ENCODE data around the gene UGT1A10. TPM values are rescaled to one million over a fixed set of nuclear protein-coding genes. Genes with fewer than 3 reads are reported as not detected.
"Not testable (repeated sequence)": the region's sequence is repeated elsewhere in the genome, so short reads cannot be mapped to it uniquely, and the experiment has no call there.

UGT1A10 gene
- total RNA-seq, 6 experiments from 2014 or later: not detected

GRCh38 chr2:233620204-233620603, 16.0 kb upstream of the UGT1A10 start:
- Mint-ChIP-seq H3K4me1 (ENCODE audit: low read depth) (no peaks in the 10 kb centered on the region), H3K4me3 (no peak overlapping the region), H3K36me3 (ENCODE audit: low read depth) (no peaks in the 10 kb centered on the region), H3K9me3 (peaks cover 10% of the 10 kb centered on the region), H3K27ac (no peak overlapping the region), H3K27me3 (ENCODE audit: insufficient read depth) (no peaks in the 10 kb centered on the region; the same call in none of the 2 replicates)
- TF ChIP-seq, protein P1, sequence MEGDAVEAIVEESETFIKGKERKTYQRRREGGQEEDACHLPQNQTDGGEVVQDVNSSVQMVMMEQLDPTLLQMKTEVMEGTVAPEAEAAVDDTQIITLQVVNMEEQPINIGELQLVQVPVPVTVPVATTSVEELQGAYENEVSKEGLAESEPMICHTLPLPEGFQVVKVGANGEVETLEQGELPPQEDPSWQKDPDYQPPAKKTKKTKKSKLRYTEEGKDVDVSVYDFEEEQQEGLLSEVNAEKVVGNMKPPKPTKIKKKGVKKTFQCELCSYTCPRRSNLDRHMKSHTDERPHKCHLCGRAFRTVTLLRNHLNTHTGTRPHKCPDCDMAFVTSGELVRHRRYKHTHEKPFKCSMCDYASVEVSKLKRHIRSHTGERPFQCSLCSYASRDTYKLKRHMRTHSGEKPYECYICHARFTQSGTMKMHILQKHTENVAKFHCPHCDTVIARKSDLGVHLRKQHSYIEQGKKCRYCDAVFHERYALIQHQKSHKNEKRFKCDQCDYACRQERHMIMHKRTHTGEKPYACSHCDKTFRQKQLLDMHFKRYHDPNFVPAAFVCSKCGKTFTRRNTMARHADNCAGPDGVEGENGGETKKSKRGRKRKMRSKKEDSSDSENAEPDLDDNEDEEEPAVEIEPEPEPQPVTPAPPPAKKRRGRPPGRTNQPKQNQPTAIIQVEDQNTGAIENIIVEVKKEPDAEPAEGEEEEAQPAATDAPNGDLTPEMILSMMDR (IDR thresholded peaks at IDR 0.05): no peak
- no peak for DNase-seq

- not testable (repeated sequence) for H3K36me3 Mint-ChIP-seq (ENCODE audit: low read depth); H3K4me1 Mint-ChIP-seq (ENCODE audit: low read depth); H3K9me3 Mint-ChIP-seq; H3K27me3 Mint-ChIP-seq (ENCODE audit: insufficient read depth); DNase-seq; H3K4me3 Mint-ChIP-seq; H3K27ac Mint-ChIP-seq
Observed at GRCh38 chr2:233621863-233622262, 14.4 kb upstream of the UGT1A10 start.

GRCh38 chr2:233627331-233628025, 8.8 kb upstream of the UGT1A10 start:
- H3K4me3 Mint-ChIP-seq: no peak overlapping the region
- no peaks in the 10 kb centered on the region for H3K4me1 Mint-ChIP-seq (ENCODE audit: low read depth)
- H3K36me3 Mint-ChIP-seq (ENCODE audit: low read depth): no peaks in the 10 kb centered on the region
- no peak overlapping the region for H3K27ac Mint-ChIP-seq
- DNase-seq: no peak
- TF ChIP-seq, protein P1 (IDR thresholded peaks at IDR 0.05): no peak
- peaks cover 6% of the 10 kb centered on the region for H3K9me3 Mint-ChIP-seq
- no peaks in the 10 kb centered on the region; the same call in 1 of the 2 replicates for H3K27me3 Mint-ChIP-seq (ENCODE audit: insufficient read depth)

GRCh38 chr2:233638836-233639235, 2.6 kb downstream of the UGT1A10 start:
- peaks cover 4% of the 10 kb centered on the region; the same call in 1 of the 2 replicates for H3K27me3 Mint-ChIP-seq (ENCODE audit: insufficient read depth)
- no peaks in the 10 kb centered on the region for H3K36me3 Mint-ChIP-seq (ENCODE audit: low read depth)
- H3K9me3 Mint-ChIP-seq: peaks cover 5% of the 10 kb centered on the region; the same call in 1 of the 2 replicates
- H3K27ac Mint-ChIP-seq: no peak overlapping the region
- DNase-seq: no peak
- H3K4me1 Mint-ChIP-seq (ENCODE audit: low read depth): 0 out of 2 replicates have a peak, but pooled peaks cover 6% of the 10 kb centered on the region
- TF ChIP-seq, protein P1 (IDR thresholded peaks at IDR 0.05): no peak
- no peak overlapping the region for H3K4me3 Mint-ChIP-seq

GRCh38 chr2:233639860-233640259, 3.6 kb downstream of the UGT1A10 start:
- Mint-ChIP-seq H3K27ac (no peak overlapping the region), H3K27me3 (ENCODE audit: insufficient read depth) (peaks cover 2% of the 10 kb centered on the region; the same call in 1 of the 2 replicates), H3K4me1 (ENCODE audit: low read depth) (0 out of 2 replicates have a peak, but pooled peaks cover 6% of the 10 kb centered on the region), H3K36me3 (ENCODE audit: low read depth) (no peaks in the 10 kb centered on the region), H3K9me3 (peaks cover 11% of the 10 kb centered on the region), H3K4me3 (no peak overlapping the region)
- DNase-seq: no peak
- TF ChIP-seq, protein P1 (IDR thresholded peaks at IDR 0.05): no peak

DNA sequence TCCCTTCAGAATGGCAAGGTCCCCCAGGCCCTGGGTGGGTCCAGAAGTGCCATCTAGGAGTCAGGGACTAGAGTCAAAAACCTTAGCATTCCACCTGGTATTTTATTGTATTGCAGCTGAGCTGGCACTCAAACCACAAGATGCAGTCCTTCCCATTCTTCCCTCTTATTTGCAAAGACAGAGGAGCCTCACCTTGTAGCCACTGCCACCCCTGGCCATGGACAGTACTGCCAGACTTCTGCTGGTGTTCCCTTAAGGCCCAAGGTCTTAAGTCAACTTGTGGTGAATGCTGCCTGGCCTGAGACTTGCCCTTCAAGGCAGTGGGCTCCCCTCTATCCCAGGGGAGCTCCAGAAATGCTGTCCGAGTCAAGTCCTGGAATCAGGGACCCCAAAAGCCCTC, 6.9 kb downstream of the UGT1A10 start:
- Mint-ChIP-seq H3K27ac (no peak overlapping the region), H3K9me3 (peaks cover 42% of the 10 kb centered on the region), H3K27me3 (ENCODE audit: insufficient read depth) (peaks cover 4% of the 10 kb centered on the region; the same call in 1 of the 2 replicates), H3K36me3 (ENCODE audit: low read depth) (no peaks in the 10 kb centered on the region; the same call in 1 of the 2 replicates), H3K4me3 (no peak overlapping the region), H3K4me1 (ENCODE audit: low read depth) (no peaks in the 10 kb centered on the region)
- no peak for DNase-seq
- TF ChIP-seq, protein P1 (IDR thresholded peaks at IDR 0.05): no peak

DNA sequence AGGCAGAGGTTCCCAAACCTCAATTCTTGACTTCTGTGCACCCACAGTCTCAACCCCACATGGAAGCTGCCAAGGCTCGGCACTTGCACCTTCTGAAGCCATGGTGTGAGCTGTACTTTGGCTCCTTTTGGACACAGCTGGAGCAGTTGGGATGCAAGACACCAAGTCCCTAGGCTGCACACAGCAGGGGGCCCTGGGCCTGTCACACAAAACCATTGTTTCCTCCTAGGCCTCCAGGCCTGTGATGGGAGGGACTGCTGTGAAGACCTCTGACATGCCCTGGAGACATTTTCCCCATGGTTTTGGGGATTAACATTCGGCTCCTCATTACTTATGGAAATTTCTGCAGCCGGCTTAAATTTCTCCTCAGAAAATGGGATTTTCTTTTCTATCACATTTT, 9.8 kb downstream of the UGT1A10 start:
- H3K27ac Mint-ChIP-seq; H3K27me3 Mint-ChIP-seq (ENCODE audit: insufficient read depth); H3K4me1 Mint-ChIP-seq (ENCODE audit: low read depth); H3K36me3 Mint-ChIP-seq (ENCODE audit: low read depth); DNase-seq; H3K4me3 Mint-ChIP-seq: not testable (repeated sequence)
- peaks cover 43% of the 10 kb centered on the region for H3K9me3 Mint-ChIP-seq

Data from HFFc6 (cell line).